Brain microvascular endothelial cell (primary cell): Measurements from ENCODE around the gene FAM200C.

Experiments
- DNase-seq: peaks from one replicate; pipeline ENCODE4 v3.0.0-alpha.2; 2020
- H3K27ac ChIP-seq: fragments of 250-450 bp; sonication (Bioruptor Pico); 2 replicates; pipeline ENCODE4 v1.5.1; 2020; ENCODE audit warnings: mild to moderate bottlenecking, moderate library complexity
- H3K27me3 ChIP-seq: fragments of 250-450 bp; sonication (Bioruptor Pico); replicated peaks from 2 replicates; pipeline ENCODE4 v1.5.1; 2020; ENCODE audit warnings: mild to moderate bottlenecking
- H3K36me3 ChIP-seq: fragments of 250-450 bp; sonication (Bioruptor Pico); replicated peaks from 2 replicates; pipeline ENCODE4 v1.5.1; 2020; ENCODE audit warnings: mild to moderate bottlenecking
- H3K4me3 ChIP-seq: 2 replicates; pipeline ENCODE4 v1.5.1; 2011; ENCODE audit warnings: low read depth, mild to moderate bottlenecking, control low read depth, low read length, moderate library complexity
- in situ Hi-C: cut with HindIII; loops from 2 replicates; pipeline ENCODE4 v1.10.0; 2017; ENCODE audit warnings: low sequenced_read_pairs, low pct_ligation_motif_present
- TF ChIP-seq, protein P1 (sequence below): IDR thresholded peaks from 2 replicates; pipeline ENCODE4 v1.5.1; 2011; ENCODE audit warnings: low read depth, mild to moderate bottlenecking, moderate library complexity, low read length, control low read depth, inconsistent platforms; ENCODE audit errors: missing control alignments

Gene FAM200C

GRCh38 chr5:160419458-160420330, 19.8 kb upstream of the FAM200C start:
- in situ Hi-C loops: no loop called here
- Histone ChIP-seq H3K27me3 (no peaks in the 10 kb centered on the region), H3K36me3 (no peaks in the 10 kb centered on the region), H3K4me3 (peak overlapping the region; percentile 92), H3K27ac (peak overlapping the region; percentile 95)
- DNase-seq: no peak
- TF ChIP-seq, protein P1, sequence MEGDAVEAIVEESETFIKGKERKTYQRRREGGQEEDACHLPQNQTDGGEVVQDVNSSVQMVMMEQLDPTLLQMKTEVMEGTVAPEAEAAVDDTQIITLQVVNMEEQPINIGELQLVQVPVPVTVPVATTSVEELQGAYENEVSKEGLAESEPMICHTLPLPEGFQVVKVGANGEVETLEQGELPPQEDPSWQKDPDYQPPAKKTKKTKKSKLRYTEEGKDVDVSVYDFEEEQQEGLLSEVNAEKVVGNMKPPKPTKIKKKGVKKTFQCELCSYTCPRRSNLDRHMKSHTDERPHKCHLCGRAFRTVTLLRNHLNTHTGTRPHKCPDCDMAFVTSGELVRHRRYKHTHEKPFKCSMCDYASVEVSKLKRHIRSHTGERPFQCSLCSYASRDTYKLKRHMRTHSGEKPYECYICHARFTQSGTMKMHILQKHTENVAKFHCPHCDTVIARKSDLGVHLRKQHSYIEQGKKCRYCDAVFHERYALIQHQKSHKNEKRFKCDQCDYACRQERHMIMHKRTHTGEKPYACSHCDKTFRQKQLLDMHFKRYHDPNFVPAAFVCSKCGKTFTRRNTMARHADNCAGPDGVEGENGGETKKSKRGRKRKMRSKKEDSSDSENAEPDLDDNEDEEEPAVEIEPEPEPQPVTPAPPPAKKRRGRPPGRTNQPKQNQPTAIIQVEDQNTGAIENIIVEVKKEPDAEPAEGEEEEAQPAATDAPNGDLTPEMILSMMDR: no peak

DNA sequence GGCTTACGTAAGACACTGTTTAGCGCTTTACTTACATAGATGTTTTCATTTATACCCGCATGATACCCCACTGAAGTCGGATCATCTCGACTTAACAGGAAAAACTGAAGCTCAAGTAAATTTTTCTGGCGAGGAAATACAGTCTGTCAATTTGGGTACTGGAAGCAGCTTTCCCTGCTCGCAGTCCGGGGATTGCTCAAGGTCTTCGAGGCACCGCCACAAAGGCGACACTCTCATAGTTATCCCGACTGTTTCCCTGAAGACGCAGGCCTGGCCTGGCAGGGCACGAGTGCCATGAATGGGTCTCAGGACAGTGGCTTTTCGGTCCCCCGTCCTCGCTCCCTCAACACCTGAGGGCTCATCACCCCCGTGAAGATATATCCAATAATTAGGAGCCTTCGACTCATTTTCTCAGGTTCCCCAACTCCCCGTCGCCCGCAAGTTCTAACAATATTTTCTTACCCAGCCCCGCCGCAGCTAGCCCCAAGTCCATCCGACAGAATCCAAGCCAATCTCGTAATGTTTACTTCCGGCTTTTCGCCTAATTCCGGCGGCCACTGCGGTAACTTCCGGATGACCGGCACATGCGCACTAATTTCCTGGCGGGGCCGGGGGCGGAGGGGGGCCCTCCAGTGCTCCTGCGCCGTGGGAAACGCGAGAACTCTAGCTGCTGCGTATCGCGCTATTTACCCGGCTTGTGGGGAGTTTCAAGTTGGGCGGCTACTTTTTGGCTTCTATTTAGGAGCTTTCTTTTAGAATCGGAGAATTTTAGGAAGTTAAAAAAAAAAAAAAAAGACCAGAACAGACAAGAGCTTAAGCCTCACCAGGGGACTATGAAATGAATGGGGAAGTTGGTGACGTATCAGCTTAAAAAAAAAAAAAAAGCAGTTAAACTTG, 19.0 kb upstream of the FAM200C start, which contains the start of gene SLU7:
SLU7 (minus strand) TSS at position 521 of the 897 bp plus-strand sequence. CDS start 3,787 bp downstream, outside the sequence.
- DNase-seq: peak; percentile 96
- H3K27me3 ChIP-seq: no peaks in the 10 kb centered on the region
- in situ Hi-C loops: no loop called here
- peak within 1 kb of the TSS; percentile 95 for H3K27ac ChIP-seq
- peak within 1 kb of the TSS; percentile 92 for H3K4me3 ChIP-seq
- TF ChIP-seq, protein P1: no peak
- peaks cover 3% of the 10 kb centered on the region for H3K36me3 ChIP-seq

DNA sequence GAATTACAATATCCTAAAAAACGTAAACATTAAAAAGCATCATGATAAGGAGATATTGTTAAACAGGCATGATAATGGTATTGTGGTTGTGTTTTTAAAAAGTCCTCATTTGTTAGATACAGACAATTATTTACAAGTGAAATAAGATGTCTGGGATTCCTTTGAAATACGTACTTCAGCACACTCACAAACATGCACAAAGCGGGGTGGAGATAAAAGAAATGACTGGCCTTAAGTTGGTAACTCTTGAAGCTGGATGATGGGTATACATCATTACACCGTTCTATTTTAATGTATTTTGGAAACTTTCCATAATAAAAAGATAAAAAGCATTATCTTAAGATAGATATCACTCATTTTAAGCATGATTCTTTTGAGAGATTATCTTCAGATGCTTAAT, 1.0 kb downstream of the FAM200C start:
- H3K4me3 ChIP-seq: peak overlapping the region; percentile 84
- no peak overlapping the region for H3K27ac ChIP-seq
- H3K36me3 ChIP-seq: peaks cover 8% of the 10 kb centered on the region
- DNase-seq: peak; percentile 17
- H3K27me3 ChIP-seq: no peaks in the 10 kb centered on the region
- in situ Hi-C loops: no loop called here
- TF ChIP-seq, protein P1: no peak

GRCh38 chr5:160397492-160397891, 2.4 kb downstream of the FAM200C start:
- no peak for DNase-seq
- Histone ChIP-seq H3K36me3 (no peaks in the 10 kb centered on the region), H3K4me3 (no peak overlapping the region), H3K27ac (no peak overlapping the region), H3K27me3 (no peaks in the 10 kb centered on the region)
- TF ChIP-seq, protein P1: no peak
- in situ Hi-C loops: no loop called here

DNA sequence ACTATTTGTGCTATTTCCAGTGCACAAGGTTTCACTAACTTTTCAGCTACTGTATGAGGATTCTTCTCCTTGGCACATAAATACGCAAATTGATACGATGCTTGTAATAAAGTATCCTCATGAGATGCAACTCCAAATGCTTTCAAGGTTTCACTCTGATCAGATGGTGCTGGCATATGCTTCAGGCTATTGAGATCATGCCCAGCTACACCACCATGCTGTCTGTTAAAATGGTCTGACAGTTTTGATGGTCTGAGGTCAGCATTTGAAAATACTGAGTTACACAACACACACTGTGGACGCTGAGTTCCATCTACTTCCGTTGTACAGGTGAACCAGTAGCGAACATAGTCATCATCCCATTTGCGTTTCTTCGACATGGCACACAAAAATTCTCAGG, 4.7 kb downstream of the FAM200C start:
- Histone ChIP-seq H3K4me3 (no peak overlapping the region), H3K36me3 (no peaks in the 10 kb centered on the region), H3K27ac (no peak overlapping the region), H3K27me3 (no peaks in the 10 kb centered on the region)
- in situ Hi-C loops: no loop called here
- DNase-seq: no peak
- TF ChIP-seq, protein P1: no peak
